Upper lobe of left lung (tissue), 4 donors: ENCODE measurements around the gene SNED1.

Source experiments
- CTCF ChIP-seq, 6 experiments: fragments of 450-650 bp in 4 of 6; fragments of 200-600 bp in 2 of 6; sonication (generic) in 2 of 6; IDR thresholded peaks; one replicate each; pipeline ENCODE4 v1.5.1; 2016 to 2019; ENCODE audit warnings: antibody characterized with exemption in 6 of 6
- POLR2A ChIP-seq, 4 donors: fragments of 450-650 bp; IDR thresholded peaks; one replicate each; pipeline ENCODE4 v1.5.1; 2016 to 2017; ENCODE audit warnings: antibody characterized with exemption in 4 of 4, mild to moderate bottlenecking in 2 of 4

- TF ChIP-seq POLR2A (IDR thresholded peaks at IDR 0.05) = no peak
- TF ChIP-seq CTCF (IDR thresholded peaks at IDR 0.05) = no peak
These were observed 111.7 kb downstream of the SNED1 start for GRCh38 chr2:241110089-241110606.
